Measurements from ENCODE around the gene UXT. TPM values are rescaled to one million over a fixed set of nuclear protein-coding genes. Genes with fewer than 3 reads are reported as not detected.

UXT gene
- total RNA-seq, 1 donor from 2014 or later, result 93.7 TPM

GRCh38 chrX:47612418-47612817 is 46.6 kb downstream of the UXT start:
- no peak overlapping the region for H3K4me3 Mint-ChIP-seq
- no peak overlapping the region for H3K27ac Mint-ChIP-seq (ENCODE audit: unreplicated experiment)
- peaks cover 3% of the 10 kb centered on the region for H3K27me3 Mint-ChIP-seq (ENCODE audit: low read depth)

GRCh38 chrX:47611926-47612325 is 47.1 kb downstream of the UXT start:
- no peak for TF ChIP-seq CTCF (conservative IDR thresholded peaks at IDR 0.05)
- no peak for DNase-seq (ENCODE audit: low read depth, low spot score)
- Mint-ChIP-seq H3K4me3 (no peak overlapping the region), H3K27me3 (ENCODE audit: low read depth) (peaks cover 2% of the 10 kb centered on the region), H3K36me3 (ENCODE audit: low read depth) (no peaks in the 10 kb centered on the region), H3K27ac (ENCODE audit: unreplicated experiment) (no peak overlapping the region), H3K4me1 (peaks cover 11% of the 10 kb centered on the region), H3K9me3 (peaks cover 6% of the 10 kb centered on the region)

More at GRCh38 chrX:47612418-47612817, 46.6 kb downstream of the UXT start:
- Mint-ChIP-seq H3K36me3 (ENCODE audit: low read depth) (no peaks in the 10 kb centered on the region), H3K9me3 (peaks cover 6% of the 10 kb centered on the region), H3K4me1 (peaks cover 11% of the 10 kb centered on the region)
- no peak for TF ChIP-seq CTCF (conservative IDR thresholded peaks at IDR 0.05)
- no peak for DNase-seq (ENCODE audit: low read depth, low spot score)

- no peak for DNase-seq (ENCODE audit: low read depth, low spot score)
Observed at GRCh38 chrX:47611489-47611888, 47.5 kb downstream of the UXT start.

GRCh38 chrX:47610511-47610910 is 48.5 kb downstream of the UXT start:
- no peak for TF ChIP-seq CTCF (conservative IDR thresholded peaks at IDR 0.05)
- no peak overlapping the region for H3K27ac Mint-ChIP-seq (ENCODE audit: unreplicated experiment)
- no peaks in the 10 kb centered on the region for H3K36me3 Mint-ChIP-seq (ENCODE audit: low read depth)
- H3K9me3 Mint-ChIP-seq, result peaks cover 8% of the 10 kb centered on the region
- H3K4me3 Mint-ChIP-seq, result no peak overlapping the region
- H3K27me3 Mint-ChIP-seq (ENCODE audit: low read depth), result no peaks in the 10 kb centered on the region
- peaks cover 11% of the 10 kb centered on the region for H3K4me1 Mint-ChIP-seq
- DNase-seq (ENCODE audit: low read depth, low spot score), result no peak

More at GRCh38 chrX:47611489-47611888, 47.5 kb downstream of the UXT start:
- Mint-ChIP-seq H3K27ac (ENCODE audit: unreplicated experiment) (no peak overlapping the region), H3K9me3 (peaks cover 6% of the 10 kb centered on the region), H3K4me3 (no peak overlapping the region), H3K27me3 (ENCODE audit: low read depth) (no peaks in the 10 kb centered on the region), H3K36me3 (ENCODE audit: low read depth) (no peaks in the 10 kb centered on the region), H3K4me1 (peaks cover 11% of the 10 kb centered on the region)
- no peak for TF ChIP-seq CTCF (conservative IDR thresholded peaks at IDR 0.05)

GRCh38 chrX:47608130-47608810 is 50.7 kb downstream of the UXT start:
- TF ChIP-seq CTCF (conservative IDR thresholded peaks at IDR 0.05), result no peak
- Mint-ChIP-seq H3K4me1 (peaks cover 11% of the 10 kb centered on the region), H3K27ac (ENCODE audit: unreplicated experiment) (peak overlapping the region; percentile 97), H3K9me3 (peaks cover 10% of the 10 kb centered on the region), H3K27me3 (ENCODE audit: low read depth) (no peaks in the 10 kb centered on the region), H3K36me3 (ENCODE audit: low read depth) (no peaks in the 10 kb centered on the region), H3K4me3 (no peak overlapping the region)
- no peak for DNase-seq (ENCODE audit: low read depth, low spot score)
